Measurements from ENCODE around the gene HIC1.

HIC1 gene

GRCh38 chr17:2063261-2064146 lies 8.6 kb downstream of the HIC1 start:
- no peak overlapping the region for H3K27ac ChIP-seq
- H3K36me3 ChIP-seq, result peaks cover 61% of the 10 kb centered on the region
- no peak for TF ChIP-seq CTCF (IDR thresholded peaks at IDR 0.05)
- no peaks in the 10 kb centered on the region for H3K9me3 ChIP-seq
- peaks cover 21 to 27% of the 10 kb centered on the region in 2 experiments for H3K4me1 ChIP-seq (ENCODE audit: control insufficient read depth in 1 of 2, insufficient read depth in 1 of 2, low read depth in 1 of 2, low read length in 1 of 2)
- H3K4me3 ChIP-seq (ENCODE audit: low read depth in 1 of 2, low read length in 1 of 2), result no peak overlapping the region
- H3K27me3 ChIP-seq, result peaks cover 2% of the 10 kb centered on the region

GRCh38 chr17:2064147-2064489 lies 9.2 kb downstream of the HIC1 start:
- TF ChIP-seq CTCF (IDR thresholded peaks at IDR 0.05), result no peak
- H3K27ac ChIP-seq, result no peak overlapping the region
- H3K36me3 ChIP-seq, result peaks cover 65% of the 10 kb centered on the region
- no peaks in the 10 kb centered on the region for H3K9me3 ChIP-seq
- no peaks in the 10 kb centered on the region for H3K27me3 ChIP-seq
- H3K4me3 ChIP-seq (ENCODE audit: low read depth in 1 of 2, low read length in 1 of 2), result no peak overlapping the region
- H3K4me1 ChIP-seq (ENCODE audit: control insufficient read depth in 1 of 2, insufficient read depth in 1 of 2, low read depth in 1 of 2, low read length in 1 of 2), result peaks cover 21 to 22% of the 10 kb centered on the region in 2 experiments

GRCh38 chr17:2064520-2064971 lies 9.6 kb downstream of the HIC1 start:
- H3K36me3 ChIP-seq, result peaks cover 65% of the 10 kb centered on the region
- peaks cover 17 to 18% of the 10 kb centered on the region in 2 experiments for H3K4me1 ChIP-seq (ENCODE audit: control insufficient read depth in 1 of 2, insufficient read depth in 1 of 2, low read depth in 1 of 2, low read length in 1 of 2)

GRCh38 chr17:2064980-2065785 lies 10.3 kb downstream of the HIC1 start:
- no peaks in the 10 kb centered on the region for H3K9me3 ChIP-seq
- H3K4me3 ChIP-seq (ENCODE audit: low read depth in 1 of 2, low read length in 1 of 2), result no peak overlapping the region
- H3K4me1 ChIP-seq (ENCODE audit: control insufficient read depth in 1 of 2, insufficient read depth in 1 of 2, low read depth in 1 of 2, low read length in 1 of 2), result peaks cover 11% of the 10 kb centered on the region in 2 experiments
- H3K27ac ChIP-seq, result no peak overlapping the region
- H3K36me3 ChIP-seq, result peaks cover 65% of the 10 kb centered on the region
- no peak for TF ChIP-seq CTCF (IDR thresholded peaks at IDR 0.05)
- no peaks in the 10 kb centered on the region for H3K27me3 ChIP-seq

More at GRCh38 chr17:2064520-2064971, 9.6 kb downstream of the HIC1 start:
- no peak for TF ChIP-seq CTCF (IDR thresholded peaks at IDR 0.05)
- Histone ChIP-seq H3K9me3 (no peaks in the 10 kb centered on the region), H3K27ac (no peak overlapping the region), H3K27me3 (no peaks in the 10 kb centered on the region), H3K4me3 (ENCODE audit: low read depth in 1 of 2, low read length in 1 of 2) (no peak overlapping the region)

DNA sequence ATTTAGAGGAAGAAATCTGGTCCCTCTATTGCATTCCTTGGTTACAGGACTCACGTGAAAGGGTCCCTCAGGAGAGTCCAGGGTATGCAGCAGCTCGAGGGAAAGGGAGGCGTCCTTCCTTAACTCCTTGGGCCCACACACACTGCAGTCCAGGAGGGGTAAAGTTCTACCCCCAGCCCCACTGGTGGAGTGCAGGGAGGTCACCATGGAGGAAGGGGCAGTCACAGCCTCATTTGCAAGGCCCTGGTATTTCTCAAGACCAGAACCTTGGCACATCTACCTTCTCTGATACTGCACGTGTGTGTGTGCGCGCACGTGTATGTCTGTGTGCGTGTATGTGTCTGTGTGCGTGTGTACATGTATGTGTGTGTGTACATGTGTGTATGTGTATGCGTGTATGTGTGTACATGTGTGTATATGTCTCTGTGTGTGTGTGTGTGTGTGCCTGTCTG lies 11.1 kb downstream of the HIC1 start:
- H3K36me3 ChIP-seq, result peaks cover 65% of the 10 kb centered on the region
- H3K4me3 ChIP-seq (ENCODE audit: low read depth in 1 of 2, low read length in 1 of 2), result no peak overlapping the region
- H3K4me1 ChIP-seq (ENCODE audit: control insufficient read depth in 1 of 2, insufficient read depth in 1 of 2, low read depth in 1 of 2, low read length in 1 of 2), result peaks cover 8 to 9% of the 10 kb centered on the region in 2 experiments
- no peaks in the 10 kb centered on the region for H3K27me3 ChIP-seq
- TF ChIP-seq CTCF (IDR thresholded peaks at IDR 0.05), result no peak
- H3K9me3 ChIP-seq, result no peaks in the 10 kb centered on the region
- no peak overlapping the region for H3K27ac ChIP-seq

Measured in neutrophil (primary cell).